ENCODE measurements around the gene MICAL1.

The MICAL1 gene

DNA sequence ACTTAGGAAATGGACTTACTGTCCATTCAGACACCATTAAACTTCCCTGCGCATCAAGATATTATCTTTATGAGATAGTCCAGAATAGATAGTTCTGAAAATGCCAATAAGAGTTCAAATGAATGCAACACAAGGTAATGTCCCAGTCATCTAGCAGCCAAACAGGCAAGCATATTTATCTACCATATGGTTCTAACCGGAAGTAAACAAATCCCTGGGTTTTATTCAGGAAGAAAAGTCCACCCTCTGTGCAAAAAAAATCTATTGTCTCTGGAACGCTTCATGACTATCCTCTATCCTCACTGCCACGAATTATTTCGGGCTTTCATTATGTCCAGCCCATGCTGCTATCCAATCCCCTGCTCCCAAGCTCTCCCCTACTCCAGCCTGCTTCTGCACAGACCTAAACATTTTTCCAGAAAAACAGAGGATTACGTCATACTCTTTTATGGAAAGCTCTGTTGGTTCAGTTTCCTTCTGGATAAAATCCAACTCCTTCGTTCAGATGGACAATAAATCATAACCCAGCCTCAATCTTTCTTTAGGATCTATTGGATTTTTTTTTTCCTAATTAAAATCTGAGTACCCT lies 26.6 kb downstream of the MICAL1 start:
- no peak for DNase-seq

DNA sequence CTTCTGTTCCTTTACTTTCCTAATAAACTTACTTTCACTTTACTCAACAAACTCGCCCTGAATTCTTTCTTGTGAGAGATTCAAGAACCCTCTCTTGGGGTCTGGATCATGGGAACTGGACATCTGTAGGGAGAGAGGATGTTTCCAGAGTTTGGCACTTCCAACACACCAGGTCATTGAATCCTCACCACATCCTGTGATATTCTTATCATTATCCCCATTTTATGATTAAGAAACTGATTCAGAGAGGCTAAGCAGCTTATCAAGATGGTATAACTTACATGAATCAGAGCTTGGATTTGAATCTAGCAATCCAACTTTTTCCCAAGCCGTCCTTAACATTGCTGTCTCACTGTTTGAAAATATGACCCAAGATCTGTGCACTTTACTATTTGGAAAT lies 30.6 kb downstream of the MICAL1 start:
- no peak for DNase-seq

DNA sequence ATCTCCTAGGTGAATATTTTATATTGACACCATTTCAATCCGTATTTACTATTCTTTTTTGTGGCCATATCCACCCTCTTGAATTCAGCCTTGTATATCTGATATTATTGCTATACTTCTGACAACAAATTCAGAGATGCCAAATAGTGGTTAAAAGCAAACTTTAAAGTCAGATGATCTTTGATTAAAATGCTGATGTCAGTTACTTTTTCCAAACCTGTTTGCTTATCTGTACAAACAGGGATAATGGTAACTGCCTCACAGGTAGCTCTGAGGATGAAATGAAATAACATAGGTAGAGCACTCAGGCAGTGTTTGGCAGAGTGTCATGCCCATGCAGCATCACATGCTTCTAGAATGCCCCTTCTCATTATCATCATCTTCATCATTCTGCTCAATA lies 34.4 kb downstream of the MICAL1 start:
- no peak for DNase-seq

DNA sequence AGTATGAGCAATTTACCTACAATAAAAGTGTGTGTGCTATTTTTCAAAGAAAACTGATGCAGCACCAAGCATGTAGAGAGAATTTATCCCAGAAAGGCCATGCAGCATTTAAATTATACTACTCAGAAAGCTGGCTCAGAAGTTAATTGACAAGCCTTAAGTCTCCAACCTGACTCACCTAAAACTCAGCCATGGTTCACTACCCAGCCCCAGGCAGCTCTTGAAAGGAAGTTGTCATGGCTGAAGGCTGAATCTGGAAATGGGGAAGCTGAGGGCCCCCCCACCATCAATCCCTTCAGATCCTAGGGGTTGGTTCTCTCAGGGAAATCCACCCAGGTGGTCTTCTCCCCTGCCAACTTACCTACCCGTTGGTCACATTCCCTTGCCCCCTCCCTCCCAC lies 34.8 kb downstream of the MICAL1 start:
- no peak for DNase-seq

DNA sequence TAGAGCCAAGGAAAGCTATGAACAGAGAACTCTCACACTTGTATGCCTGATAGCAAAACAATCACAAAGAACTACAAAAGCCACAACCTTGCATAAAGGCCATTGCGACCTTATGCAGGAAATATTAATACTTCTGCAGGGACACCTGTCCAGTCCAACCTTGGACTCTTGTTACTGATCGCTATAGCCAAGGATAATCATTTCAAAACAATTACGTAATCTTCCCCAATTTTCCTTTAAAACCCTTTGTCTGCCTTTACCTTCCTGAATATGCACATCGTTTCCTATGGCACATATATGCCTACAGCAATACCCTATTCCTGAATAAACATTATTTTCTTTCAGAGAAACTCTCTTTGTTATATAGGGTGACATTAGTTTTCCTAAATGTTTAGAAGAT lies 37.9 kb downstream of the MICAL1 start:
- no peak for DNase-seq

DNA sequence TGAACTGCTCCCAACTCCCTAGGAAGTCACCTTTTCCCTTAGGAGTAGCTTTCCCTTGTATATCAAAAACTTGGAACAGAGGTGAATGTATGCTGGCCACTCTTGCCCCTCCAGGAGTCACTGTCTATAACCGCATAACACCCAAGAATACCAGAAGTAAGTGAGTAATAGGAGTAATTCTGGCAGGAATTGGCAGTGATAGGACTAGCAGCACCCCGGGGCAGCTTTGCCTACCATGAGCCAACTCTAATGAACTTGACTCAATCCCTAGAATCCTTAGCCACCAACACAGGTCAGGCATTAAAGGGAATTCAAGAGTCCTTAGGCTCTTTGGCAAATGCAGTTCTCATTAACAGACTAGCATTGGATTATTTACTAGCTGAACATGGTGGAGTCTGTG lies 44.5 kb downstream of the MICAL1 start:
- no peak for DNase-seq

DNA sequence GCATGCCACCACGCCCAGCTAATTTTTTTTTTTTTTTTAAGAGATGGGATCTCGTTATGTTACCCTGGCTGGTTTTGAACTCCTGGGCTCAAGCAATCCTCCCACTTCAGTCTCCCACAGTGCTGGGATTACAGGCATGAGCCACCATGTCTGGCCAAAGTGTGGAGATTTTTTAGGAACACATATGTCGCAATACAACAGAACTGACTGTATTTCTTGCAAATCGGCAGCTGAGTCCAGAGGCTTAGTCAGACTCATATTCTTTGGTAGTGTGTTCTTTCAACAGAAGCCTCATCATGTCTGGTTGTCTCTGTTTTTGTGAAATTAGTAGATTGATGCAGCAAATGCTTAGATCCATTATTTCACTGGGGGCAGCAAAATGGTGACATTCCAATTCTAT lies 49.4 kb downstream of the MICAL1 start:
- peak; percentile 67 for DNase-seq

DNA sequence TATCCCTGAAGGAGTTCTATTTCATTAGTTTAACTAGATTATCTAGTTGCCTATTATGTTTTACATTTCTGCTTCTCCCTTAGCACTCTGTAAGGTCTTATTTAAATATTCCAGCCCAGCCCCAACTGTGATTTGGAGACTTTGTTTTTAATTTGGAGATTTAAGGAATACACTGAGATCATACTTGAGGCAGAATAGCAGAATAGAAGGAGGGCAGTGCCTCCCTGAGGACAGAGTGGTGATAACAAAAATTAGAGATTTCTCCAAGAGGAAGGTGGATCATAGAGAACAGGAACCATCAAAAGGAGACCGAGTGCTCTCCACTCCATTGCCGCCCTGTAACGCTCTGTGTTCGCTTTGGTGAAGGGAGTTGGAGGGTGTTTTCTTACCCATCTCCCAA lies 58.6 kb downstream of the MICAL1 start:
- peak; percentile 50 for DNase-seq

DNA sequence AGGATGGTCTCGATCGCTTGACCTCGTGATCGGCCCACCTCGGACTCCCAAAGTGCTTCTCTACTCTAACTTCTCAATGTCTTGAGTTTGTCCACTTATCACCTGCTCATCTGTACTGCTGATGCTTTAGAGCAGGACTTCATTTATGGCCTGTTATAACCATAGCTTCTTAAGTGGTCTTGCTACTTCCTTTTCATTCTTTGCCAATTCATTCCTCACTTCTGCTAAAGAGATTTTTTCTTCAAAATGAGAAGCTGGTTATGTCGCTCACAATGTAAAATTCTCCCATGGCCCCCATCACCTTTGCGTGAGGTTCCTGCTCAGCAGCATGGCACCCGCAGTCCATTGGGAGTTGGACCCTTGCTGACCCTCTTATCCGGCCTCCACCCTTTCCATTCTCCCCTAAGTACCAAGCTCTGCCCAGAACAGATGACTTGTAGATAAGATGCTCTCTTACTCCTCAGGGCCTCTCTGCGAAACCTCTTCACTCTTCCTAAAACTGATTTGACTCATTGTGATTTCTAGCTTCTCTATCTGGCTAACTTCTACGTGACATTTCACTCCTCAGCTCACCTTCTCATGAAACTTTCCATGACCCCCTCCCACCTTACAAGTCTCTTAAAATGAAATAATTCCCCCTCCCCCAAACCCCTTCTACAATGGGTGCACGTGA lies 59.4 kb downstream of the MICAL1 start:
- no peak for DNase-seq
